Mucosa of descending colon (tissue), 3 donors: ENCODE measurements around the gene NFATC3. TPM values are rescaled to one million over a fixed set of nuclear protein-coding genes. Genes with fewer than 3 reads are reported as not detected.
A peak's percentile ranks its signal among the peaks of the same experiment; 100 is the strongest.

ENCODE experiments used
- ATAC-seq: fragments of 200-7000 bp; cut with Tn5 transposase; one replicate; pipeline ENCODE4 v1.9.1; 2020; ENCODE audit warnings: mild to moderate bottlenecking, moderate library complexity
- DNase-seq, 3 donors: peaks; one replicate each; pipeline ENCODE4 v3.0.0-alpha.2; 2020
- H3K36me3 ChIP-seq: fragments of 200-600 bp; one replicate; pipeline ENCODE4 v1.8.0; 2021; ENCODE audit warnings: low read depth, mild to moderate bottlenecking
- H3K4me1 ChIP-seq: fragments of 200-600 bp; one replicate; pipeline ENCODE4 v1.8.0; 2021; ENCODE audit warnings: low read depth, mild to moderate bottlenecking
- H3K4me3 ChIP-seq: fragments of 200-600 bp; one replicate; pipeline ENCODE4 v1.8.0; 2021; ENCODE audit warnings: mild to moderate bottlenecking
- H3K9me3 ChIP-seq: fragments of 200-600 bp; one replicate; pipeline ENCODE4 v1.8.0; 2021; ENCODE audit warnings: mild to moderate bottlenecking
- intact Hi-C, 2 donors: fragments of 100-400 bp; cut with DNase I in 1 of 2; cut with micrococcal nuclease in 1 of 2; formaldehyde crosslinking; loops; one replicate each; pipeline versions ENCODE4 v1.11.0 to v1.11.1; 2022; cut with DNase I, micrococcal nuclease
- long read RNA-seq, 2 donors: library from polyadenylated mRNA; unstranded; transcript quantifications; one replicate each; pipeline ENCODE4 v2.0.0, GENCODE V29; 2019 to 2021
- total RNA-seq, 3 donors: library from RNA; stranded (reverse); fragmentation: NEBNext Ultra II Directional in 2 of 3; extraction: Animal tissue kit (Norgen Biotek cat#: 25700) in 2 of 3; gene quantifications; one replicate each; pipeline versions ENCODE4 v1.2.1 to v1.2.4, GENCODE V29; 2021 to 2023
- TF ChIP-seq, protein P1 (sequence below): fragments of 200-600 bp; IDR thresholded peaks from one replicate; pipeline ENCODE4 v1.8.0; 2022; ENCODE audit warnings: antibody characterized with exemption, mild to moderate bottlenecking
- donor health status: DM: no; HTN: no; CAD: no; lungs with moderate emphysema.
- donor health status: DM: no; HTN: no; CAD: no.
- donor health status: DM: no; HTN: yes; CAD: no.

NFATC3 gene
- 10 to 100 TPM; 24.2 to 44.0 (median 25.5) TPM for total RNA-seq
- long read RNA-seq, donor 1, full-length matches to known transcripts = 15 of 23 reads
- long read RNA-seq, donor 1, partial matches to known transcripts = 4 of 23 reads
- long read RNA-seq, donor 1, other reads (novel, unspliced or antisense) = 4 of 23 reads
- long read RNA-seq, donor 2, partial matches to known transcripts = 0 of 1 reads
- long read RNA-seq, donor 2, other reads (novel, unspliced or antisense) = 0 of 1 reads

DNA sequence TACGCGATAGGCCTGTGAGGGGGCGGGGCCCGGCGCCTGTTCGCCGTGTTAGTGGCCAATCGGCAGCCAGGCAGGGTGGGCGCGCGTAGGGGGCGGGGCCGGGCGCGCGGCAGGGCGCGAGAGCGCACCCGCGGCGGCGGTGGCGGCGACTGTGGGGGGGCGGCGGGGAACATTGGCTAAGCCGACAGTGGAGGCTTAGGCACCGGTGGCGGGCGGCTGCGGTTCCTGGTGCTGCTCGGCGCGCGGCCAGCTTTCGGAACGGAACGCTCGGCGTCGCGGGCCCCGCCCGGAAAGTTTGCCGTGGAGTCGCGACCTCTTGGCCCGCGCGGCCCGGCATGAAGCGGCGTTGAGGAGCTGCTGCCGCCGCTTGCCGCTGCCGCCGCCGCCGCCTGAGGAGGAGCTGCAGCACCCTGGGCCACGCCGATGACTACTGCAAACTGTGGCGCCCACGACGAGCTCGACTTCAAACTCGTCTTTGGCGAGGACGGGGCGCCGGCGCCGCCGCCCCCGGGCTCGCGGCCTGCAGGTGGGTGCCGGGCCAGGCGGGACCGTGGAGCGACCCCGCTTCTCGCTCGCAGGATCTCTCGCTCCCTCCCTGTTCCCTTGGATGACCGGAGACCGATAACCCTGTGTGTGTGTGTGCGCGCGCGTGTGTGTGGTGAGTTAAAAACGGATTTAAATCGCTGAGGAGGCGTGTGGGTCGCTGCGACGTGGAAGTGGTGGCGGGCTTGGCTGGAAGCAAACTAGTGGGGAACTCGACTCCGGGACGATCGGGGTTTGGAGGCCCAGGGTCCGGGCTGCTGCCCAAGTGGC lies at the start of gene NFATC3:
Gene NFATC3, plus strand, starts transcription at position 112 of the 813 bp plus-strand sequence. Its CDS starts 312 bp downstream, at position 424.
- H3K9me3 ChIP-seq = no peaks in the 10 kb centered on the region
- peak within 1 kb of the TSS; percentile 69 for H3K4me3 ChIP-seq
- intact Hi-C loops = no loop called here
- no peaks in the 10 kb centered on the region for H3K36me3 ChIP-seq
- TF ChIP-seq, protein P1, sequence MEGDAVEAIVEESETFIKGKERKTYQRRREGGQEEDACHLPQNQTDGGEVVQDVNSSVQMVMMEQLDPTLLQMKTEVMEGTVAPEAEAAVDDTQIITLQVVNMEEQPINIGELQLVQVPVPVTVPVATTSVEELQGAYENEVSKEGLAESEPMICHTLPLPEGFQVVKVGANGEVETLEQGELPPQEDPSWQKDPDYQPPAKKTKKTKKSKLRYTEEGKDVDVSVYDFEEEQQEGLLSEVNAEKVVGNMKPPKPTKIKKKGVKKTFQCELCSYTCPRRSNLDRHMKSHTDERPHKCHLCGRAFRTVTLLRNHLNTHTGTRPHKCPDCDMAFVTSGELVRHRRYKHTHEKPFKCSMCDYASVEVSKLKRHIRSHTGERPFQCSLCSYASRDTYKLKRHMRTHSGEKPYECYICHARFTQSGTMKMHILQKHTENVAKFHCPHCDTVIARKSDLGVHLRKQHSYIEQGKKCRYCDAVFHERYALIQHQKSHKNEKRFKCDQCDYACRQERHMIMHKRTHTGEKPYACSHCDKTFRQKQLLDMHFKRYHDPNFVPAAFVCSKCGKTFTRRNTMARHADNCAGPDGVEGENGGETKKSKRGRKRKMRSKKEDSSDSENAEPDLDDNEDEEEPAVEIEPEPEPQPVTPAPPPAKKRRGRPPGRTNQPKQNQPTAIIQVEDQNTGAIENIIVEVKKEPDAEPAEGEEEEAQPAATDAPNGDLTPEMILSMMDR = no peak
- peaks cover 29% of the 10 kb centered on the region for H3K4me1 ChIP-seq
- ATAC-seq (peak; percentile 91), DNase-seq (peak; percentile 99 to 100 (median 99))

DNA sequence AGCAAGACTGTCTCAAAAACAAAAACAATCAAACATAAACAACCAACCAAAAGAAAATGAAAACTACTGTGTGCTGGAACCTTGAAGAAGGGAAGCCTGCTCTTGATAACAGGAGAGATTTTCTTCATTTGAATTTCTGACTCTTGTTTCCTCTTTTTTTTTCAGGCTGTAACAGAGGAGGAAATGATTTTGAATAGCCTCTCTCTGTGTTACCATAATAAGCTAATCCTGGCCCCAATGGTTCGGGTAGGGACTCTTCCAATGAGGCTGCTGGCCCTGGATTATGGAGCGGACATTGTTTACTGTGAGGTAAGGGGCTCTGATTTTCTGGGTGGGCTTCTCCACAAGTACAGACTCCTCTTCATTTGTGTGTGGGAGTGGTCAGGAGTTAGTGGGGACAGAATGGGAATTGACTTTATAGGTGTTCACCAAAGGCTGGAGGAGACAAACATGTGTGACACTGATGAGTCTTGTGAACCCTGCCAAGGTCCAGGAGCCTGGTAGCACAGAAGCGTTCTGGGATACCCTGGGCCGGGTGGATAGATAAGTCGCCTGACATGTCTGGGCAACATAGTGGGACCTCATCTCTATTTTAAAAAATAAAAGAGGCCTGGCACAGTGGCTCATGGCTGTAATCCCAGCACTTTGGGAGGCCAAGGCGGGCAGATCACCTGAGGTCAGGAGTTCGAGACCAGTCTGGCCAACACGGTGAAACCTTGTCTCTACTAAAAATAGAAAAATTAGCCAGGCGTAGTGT lies 47.2 kb upstream of the NFATC3 start:
- no peaks in the 10 kb centered on the region for H3K4me1 ChIP-seq
- ATAC-seq = peak; percentile 23
- H3K36me3 ChIP-seq = no peaks in the 10 kb centered on the region
- H3K4me3 ChIP-seq = no peak overlapping the region
- DNase-seq = no peak
- TF ChIP-seq, protein P1 = no peak
- intact Hi-C loops = no loop called here
- no peaks in the 10 kb centered on the region for H3K9me3 ChIP-seq

DNA sequence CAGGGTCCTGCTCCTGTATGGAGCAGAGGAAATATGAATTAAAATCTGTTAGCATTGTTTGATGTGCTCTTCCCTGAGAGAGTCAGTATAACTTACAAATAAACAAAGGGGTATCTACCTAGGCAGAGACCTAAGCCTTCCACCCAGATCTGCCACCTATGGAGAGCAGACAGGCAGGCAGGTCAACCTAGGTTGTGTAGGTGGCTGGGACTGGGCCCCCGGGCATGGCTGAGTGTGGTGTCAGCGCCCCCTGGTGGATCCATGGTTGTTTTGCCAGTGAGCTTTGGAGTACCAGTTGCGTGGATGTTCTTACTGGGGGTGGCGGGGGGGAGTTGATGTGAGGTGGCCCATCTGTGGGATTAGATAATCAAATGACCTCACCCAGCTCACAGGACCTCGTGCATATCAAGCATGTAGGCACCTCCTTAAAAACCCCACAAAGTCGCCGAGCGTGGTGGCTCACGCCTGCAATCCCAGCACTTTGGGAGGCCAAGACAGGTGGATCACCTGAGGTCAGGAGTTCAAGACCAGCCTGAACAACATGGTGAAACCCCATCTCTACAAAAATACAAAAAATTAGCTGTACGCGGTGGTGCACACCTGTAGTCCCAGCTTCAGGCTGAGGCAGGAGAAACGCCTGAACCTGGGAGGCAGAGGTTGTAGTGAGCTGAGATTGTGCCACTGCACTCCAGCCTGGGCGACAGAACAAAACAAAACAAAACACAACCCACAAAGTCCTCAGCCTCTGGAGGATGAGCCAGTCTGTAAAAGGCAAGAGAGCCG lies 44.5 kb upstream of the NFATC3 start:
- intact Hi-C loops = no loop called here
- H3K36me3 ChIP-seq = no peaks in the 10 kb centered on the region
- no peaks in the 10 kb centered on the region for H3K9me3 ChIP-seq
- no peaks in the 10 kb centered on the region for H3K4me1 ChIP-seq
- peak; percentile 100 for ATAC-seq
- no peak overlapping the region for H3K4me3 ChIP-seq
- peak; percentile 89 to 93 (median 89) for DNase-seq
- TF ChIP-seq, protein P1 = peak; percentile 80

DNA sequence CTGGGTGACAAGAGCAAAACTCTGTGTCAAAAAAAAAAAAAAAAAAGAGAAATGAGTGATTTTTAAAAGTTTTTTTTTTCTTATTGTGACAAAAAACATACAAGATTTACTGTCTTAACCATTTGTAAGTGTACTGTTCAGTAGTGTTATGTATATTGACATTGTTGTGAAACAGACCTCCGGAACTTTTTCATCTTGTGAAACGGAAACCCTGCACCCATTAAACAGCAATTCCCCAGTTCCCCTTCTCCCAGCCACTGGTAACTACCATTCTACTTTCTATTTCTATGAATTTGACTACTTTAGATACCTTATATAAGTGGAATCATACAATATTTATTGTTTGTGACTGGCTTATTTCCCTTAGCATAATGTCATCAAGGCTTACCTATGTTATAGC lies 43.4 kb upstream of the NFATC3 start:
- DNase-seq (no peak), ATAC-seq (no peak)
- Histone ChIP-seq H3K36me3 (no peaks in the 10 kb centered on the region), H3K9me3 (no peaks in the 10 kb centered on the region), H3K4me1 (no peaks in the 10 kb centered on the region), H3K4me3 (no peak overlapping the region)
- intact Hi-C loops = no loop called here
- TF ChIP-seq, protein P1 = no peak

DNA sequence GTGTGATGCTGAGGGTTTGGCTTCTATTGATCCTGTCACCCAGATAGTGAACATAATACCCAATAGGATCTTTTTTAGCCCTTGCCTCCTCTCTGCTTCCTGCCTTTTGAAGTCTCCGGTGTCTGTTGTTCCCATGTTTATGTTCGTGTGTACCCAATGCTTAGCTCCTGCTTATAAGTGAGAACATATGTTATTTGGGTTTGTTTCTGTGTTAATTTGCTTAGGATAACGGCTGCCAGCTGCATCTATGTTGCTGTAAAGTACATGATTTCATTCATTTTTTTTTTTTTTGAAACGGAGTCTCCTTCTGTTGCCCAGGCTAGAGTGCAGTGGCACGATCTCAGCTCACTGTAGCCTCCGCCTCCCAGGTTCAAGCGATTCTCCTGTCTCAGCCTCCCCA lies 39.1 kb upstream of the NFATC3 start:
- intact Hi-C loops = no loop called here
- no peak overlapping the region for H3K4me3 ChIP-seq
- ATAC-seq (no peak), DNase-seq (no peak)
- no peaks in the 10 kb centered on the region for H3K36me3 ChIP-seq
- TF ChIP-seq, protein P1 = no peak
- no peaks in the 10 kb centered on the region for H3K9me3 ChIP-seq
- H3K4me1 ChIP-seq = no peaks in the 10 kb centered on the region
